ENCODE results near the gene RIPK1. TPM values are rescaled to one million over a fixed set of nuclear protein-coding genes. Genes with fewer than 3 reads are reported as not detected.
A peak's percentile ranks its signal among the peaks of the same experiment; 100 is the strongest.

RIPK1 gene
- total and polyA plus RNA-seq, 9 of the 15 experiments (the other 6 are each of a cell fraction or from before 2014, with no cell fraction given): 3.8 to 24.9 (median 17.7) TPM

- TF ChIP-seq ZNF561 (CRISPR knock-in tag; conservative IDR thresholded peaks at IDR 0.05) (no peak), BDP1 (IDR thresholded peaks at IDR 0.05; ENCODE audit: insufficient read depth, insufficient read length) (no peak), MIER1 (IDR thresholded peaks at IDR 0.05; ENCODE audit: low read depth) (no peak), EWSR1 (IDR thresholded peaks at IDR 0.05; ENCODE audit: borderline replicate concordance, low read depth, partially characterized antibody) (no peak), ZKSCAN3 (CRISPR knock-in tag; IDR thresholded peaks at IDR 0.05) (no peak), CBFA2T2 (conservative IDR thresholded peaks at IDR 0.05) (no peak; the same call in 1 of the 2 replicates)
- TF ChIP-seq, protein P1, sequence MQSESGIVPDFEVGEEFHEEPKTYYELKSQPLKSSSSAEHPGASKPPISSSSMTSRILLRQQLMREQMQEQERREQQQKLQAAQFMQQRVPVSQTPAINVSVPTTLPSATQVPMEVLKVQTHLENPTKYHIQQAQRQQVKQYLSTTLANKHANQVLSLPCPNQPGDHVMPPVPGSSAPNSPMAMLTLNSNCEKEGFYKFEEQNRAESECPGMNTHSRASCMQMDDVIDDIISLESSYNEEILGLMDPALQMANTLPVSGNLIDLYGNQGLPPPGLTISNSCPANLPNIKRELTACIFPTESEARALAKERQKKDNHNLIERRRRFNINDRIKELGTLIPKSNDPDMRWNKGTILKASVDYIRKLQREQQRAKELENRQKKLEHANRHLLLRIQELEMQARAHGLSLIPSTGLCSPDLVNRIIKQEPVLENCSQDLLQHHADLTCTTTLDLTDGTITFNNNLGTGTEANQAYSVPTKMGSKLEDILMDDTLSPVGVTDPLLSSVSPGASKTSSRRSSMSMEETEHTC (IDR thresholded peaks at IDR 0.05): peak; percentile 93
These were observed 44.4 kb upstream of the RIPK1 start (continued) for GRCh38 chr6:3023663-3024483.
